ENCODE results near the gene TUBGCP2. TPM values are rescaled to one million over a fixed set of nuclear protein-coding genes. Genes with fewer than 3 reads are reported as not detected.

TUBGCP2 gene
- total RNA-seq, 1 donor: 73.2 TPM

DNA sequence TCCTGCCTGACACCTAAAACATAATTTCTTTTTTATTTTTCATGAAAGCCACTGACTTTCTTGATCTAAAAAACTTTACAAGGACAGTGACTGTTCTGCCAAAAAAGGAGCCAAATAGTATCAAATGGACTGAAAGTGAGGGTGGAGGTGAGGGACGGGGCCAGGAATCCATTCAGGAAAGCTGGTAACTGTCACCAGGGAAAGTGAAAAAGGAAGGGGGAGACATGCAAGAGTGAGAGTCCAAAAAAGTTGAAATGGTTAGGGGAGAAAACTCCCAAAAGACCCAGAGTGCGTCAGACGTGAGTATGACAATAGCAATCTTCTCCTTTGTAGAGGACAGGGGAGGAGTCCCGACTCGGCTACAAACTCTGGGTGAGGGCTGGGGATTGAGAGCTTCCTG is 35.6 kb upstream of the TUBGCP2 start:
- no peak for DNase-seq (ENCODE audit: low read depth in 2 of 3, low spot score in 2 of 3)

DNA sequence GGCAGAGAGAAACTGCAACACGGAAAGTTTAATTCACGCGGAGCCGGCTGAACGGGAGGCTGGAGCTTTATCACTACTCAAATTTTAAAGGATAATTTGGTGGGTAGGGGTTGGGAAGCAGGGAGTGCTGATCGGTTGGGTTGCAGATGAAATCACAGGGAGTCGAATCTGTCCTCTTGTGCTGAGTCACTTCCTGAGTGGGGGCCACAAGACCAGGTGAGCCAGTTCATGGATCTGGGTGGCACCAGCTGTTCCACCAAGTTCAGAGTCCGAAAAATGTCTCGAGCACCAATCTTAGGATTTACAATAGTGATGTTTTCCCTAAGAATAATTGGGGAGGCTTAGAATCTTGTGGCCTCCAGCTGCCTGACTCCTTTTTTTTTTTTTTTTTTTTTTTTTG is 34.9 kb upstream of the TUBGCP2 start:
- no peak for DNase-seq (ENCODE audit: low read depth in 2 of 3, low spot score in 2 of 3)

DNA sequence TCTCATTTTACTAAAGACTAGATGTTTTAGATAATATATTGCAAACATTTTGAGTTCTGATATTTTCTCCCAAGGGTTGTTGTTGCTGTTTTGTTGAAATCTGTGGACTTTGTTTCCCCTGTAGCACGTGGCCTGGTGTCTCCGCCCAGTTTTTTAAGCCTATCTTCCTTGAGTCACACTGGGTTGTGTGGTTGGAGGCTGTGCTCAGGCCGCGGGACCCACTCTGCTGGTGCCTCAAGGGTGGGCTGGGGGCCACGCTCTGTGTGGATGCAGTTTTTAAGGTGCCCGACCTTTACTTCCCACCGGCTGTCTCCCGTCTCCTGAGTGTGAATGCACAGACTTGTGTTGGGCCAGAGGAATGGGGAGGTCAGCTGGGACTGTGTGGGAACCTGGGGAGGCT is 34.3 kb upstream of the TUBGCP2 start:
- no peak for DNase-seq (ENCODE audit: low read depth in 2 of 3, low spot score in 2 of 3)

DNA sequence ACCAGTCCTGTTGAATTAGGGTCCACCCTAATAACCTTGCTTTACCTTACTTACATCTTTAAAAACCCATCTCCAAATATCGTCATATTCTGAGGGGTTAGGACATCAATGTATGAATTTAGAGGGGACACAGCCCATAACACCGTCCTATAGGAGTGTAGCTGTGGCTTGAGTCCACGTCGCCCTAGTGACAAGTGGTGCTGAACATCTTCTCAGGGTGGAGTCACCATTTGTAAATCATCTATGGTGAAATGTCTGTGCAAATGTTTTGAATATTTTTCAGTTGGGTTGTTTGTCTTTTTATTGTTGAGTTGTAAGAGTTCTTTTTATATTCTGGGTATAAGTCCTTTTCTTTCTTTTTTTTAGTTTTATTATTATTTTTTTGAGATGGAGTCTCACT is 33.3 kb upstream of the TUBGCP2 start:
- no peak for DNase-seq (ENCODE audit: low read depth in 2 of 3, low spot score in 2 of 3)

DNA sequence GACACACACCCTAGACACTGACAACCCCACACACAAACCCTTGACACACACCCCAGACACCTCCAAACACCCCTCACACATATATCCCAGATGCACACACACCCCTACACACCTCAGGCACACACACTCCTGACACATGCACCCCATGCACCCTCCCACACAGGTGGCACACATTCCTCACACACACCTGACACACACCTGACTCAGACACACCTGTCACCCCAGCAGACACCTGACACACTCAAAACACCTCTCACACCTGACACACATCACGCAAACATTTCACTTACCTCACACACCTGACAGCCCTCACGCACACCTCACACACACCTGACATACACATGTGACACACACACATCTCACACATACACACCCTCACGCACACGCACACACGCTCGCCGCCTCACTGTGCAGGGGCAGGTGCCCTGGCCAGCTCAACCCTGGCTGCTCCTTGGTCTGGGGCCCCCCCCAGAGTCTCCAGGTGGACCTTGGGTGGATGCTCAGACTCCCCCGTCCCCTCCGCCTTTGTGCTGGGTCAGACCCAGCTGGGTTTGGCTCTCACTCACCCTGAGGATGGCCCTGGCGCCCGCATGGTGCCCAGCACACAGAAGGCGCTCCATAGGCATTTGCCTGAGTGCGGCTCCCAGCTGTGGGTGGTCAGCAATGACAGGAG is 31.2 kb upstream of the TUBGCP2 start:
- DNase-seq (ENCODE audit: low read depth in 2 of 3, low spot score in 2 of 3): no peak

DNA sequence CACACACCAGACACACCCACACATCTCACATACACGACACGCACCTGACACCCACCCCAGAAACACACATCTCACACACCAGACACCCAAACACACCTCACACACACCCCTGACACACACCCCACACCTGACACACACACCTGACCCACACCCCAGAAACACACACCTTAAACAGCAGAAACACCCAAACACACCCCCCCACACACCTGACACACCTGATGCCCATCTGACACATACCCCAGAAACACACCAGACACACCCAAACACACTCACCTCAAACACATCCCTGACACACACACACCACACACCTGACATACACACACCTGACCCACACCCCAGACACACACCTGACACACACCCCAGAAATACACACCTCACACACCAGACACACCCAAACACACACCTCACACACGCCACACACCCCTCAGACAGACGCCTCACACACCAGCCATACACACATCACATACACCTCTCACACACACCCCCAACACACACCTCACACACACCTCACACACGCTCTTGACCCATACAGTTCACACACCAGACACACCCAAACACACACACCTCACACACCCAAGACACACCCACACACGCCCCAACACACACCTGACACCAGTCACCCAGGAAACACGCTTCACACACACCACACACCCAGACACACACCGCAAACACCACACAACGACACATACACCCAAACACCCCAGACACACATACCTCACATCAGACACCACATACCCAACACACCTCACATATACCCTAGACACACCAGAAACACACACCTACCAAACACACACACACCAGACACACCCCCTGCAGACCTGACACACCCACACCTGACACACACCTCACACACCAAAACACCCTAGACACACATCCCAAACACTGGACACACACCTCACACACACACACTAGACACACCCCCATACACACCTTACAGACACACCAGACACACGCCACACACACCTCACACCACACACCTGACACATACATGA is 29.7 kb upstream of the TUBGCP2 start:
- no peak for DNase-seq (ENCODE audit: low read depth in 2 of 3, low spot score in 2 of 3)

DNA sequence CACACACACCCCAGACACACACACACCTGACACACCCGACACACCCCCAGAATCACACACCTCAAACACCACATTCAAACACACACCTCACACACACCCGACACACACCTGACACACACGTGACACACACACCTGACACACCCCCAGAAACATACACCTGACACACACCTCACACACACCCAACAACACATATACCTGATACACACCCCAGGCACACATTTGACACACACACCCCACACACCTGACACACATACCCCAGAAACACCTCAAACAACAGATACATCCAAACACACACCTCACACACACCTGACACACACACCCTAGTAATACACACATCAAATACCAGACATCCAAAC is 28.7 kb upstream of the TUBGCP2 start:
- no peak for DNase-seq (ENCODE audit: low read depth in 2 of 3, low spot score in 2 of 3)

DNA sequence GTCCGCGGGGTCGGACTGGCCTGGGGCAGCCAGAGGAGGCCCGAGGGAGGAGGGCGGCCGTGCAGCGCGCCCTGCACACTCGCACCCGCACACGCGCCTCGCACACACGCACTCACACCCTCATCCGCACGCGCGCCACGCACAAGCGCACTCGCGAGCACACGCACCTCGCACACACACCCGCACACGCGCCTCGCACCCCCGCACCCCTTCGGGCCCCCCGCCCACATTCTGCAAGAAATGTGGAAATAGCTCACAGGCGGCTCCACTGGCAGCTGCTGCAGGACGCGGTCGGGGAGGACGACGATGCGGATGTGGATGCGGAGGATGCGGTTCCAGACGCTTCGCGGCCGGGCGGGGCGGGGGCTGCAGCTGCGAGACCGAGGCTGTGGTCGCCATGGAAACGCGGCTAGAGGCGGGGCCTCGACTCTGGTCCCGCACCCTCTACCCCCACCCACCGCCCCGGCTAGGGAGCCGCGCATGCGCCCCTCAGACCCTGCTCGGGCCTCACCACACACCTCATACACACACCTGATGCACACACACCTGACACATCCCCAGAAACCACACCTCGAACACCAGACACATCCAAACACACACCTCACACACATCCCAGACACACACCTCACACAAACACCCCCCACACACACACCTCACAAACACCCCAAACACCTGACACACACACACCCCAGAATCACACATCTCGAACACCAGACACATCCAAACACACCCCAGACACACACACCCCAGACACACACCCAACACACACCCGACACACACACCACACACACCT is 28.1 kb upstream of the TUBGCP2 start, which contains the start of gene CALY:
CALY (minus strand) TSS at position 320 of the 793 bp plus-strand sequence. CDS start 7,907 bp downstream, outside the sequence.
- peak; percentile 84 to 91 (median 88) for DNase-seq (ENCODE audit: low read depth in 2 of 3, low spot score in 2 of 3)

DNA sequence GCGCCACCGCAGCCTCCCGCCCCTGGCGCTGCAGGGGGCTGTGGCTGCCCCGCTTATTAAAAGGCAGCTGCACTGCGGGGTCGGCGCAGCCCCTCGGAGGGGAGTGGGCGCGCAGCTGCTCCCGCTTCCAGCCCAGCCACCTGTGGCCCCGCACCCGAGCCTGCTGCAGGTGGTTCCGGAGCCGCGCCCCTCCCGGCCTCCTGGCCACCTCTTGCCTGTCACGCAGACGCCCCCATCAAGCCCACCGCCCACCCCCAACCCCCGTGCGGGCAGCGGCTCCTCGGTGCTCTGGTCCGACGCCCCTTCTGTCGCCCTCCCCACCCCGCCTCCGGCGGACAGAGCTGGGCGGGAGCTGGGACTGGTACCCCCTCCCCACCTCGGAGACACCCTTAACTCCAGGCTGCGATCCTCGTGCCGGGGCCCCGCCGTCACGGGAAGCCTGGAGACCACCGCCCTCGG is 27.5 kb upstream of the TUBGCP2 start:
- DNase-seq (ENCODE audit: low read depth in 2 of 3, low spot score in 2 of 3): no peak

DNA sequence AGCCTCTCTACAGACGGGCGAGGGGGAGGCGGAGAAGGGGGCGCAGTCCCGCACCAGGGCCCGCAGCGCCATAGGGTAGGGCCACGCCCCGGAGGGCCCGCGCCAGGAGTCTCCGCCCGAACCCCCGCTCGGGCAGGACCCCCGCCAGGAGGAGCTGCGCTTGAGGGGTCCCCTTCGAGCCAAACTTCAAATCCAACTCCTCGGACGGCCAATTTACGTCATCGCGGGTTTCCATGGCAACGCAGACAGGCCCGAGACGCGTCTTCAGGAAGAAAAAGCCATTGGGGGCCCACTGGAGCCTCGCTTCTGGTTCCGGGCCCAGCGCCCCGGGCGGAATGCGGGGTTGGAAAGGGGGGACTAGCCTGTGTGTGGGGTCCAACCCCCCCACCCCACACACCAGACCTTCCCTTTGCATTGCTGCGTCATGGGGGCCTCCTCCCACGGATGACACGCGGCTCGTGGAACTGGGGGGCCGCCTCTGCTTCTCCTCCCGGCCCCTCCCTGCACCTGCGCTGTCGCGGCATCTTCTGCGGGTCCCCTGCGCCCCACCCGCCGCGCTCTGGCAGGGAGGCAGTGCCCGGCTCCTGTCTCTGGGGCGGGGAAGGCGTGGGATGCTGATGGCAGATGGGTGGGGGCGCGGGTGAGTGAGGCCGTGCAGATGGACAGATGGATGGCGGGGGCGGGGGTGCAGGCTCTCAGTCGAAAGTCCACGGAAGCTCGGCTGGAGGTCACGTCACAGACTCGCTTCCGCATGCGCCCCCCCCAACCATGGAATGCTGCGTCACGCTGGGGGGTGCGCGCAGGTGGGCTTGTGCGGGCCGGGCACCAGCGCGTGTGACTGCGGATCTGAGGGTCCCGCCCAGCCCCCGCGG is 26.8 kb upstream of the TUBGCP2 start:
- DNase-seq (ENCODE audit: low read depth in 2 of 3, low spot score in 2 of 3): peak; percentile 84 to 92 (median 87)

DNA sequence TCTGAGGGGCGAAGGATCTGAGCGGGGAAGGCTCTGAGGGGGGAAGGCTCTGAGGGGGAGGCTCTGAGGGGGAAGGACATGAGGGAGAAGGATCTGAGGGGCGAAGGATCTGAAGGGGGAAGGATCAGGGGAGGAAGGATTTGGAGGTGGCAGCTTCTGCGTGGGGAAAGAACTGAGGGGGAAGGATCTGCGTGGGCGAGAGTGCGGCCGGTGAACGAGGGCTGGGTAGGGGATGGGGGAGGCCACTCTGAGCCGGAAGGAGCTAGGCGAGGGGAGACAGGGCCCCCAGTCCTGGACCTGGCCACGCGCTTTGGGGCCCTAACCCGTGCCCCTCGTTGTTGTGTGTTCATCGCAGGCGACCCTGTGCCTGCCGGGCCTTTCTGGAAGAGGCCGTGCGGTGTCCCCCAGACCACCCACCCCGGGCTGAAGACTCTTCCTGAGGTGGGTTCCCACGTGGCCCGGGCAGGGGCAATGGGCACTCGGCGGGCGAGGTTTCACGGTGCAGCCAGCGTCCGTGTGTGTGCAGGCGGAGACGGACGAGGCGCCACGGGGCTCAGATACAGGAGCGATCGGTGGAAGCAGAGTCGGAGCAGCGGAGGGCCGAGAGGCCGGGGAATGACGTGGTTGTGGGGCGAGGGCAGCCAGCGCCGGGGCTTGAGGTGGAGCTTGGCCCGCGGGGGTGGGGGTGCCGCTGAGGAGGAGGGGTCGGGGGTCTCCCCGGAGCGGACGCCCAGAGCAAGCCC is 26.0 kb upstream of the TUBGCP2 start:
- DNase-seq (ENCODE audit: low read depth in 2 of 3, low spot score in 2 of 3): no peak

DNA sequence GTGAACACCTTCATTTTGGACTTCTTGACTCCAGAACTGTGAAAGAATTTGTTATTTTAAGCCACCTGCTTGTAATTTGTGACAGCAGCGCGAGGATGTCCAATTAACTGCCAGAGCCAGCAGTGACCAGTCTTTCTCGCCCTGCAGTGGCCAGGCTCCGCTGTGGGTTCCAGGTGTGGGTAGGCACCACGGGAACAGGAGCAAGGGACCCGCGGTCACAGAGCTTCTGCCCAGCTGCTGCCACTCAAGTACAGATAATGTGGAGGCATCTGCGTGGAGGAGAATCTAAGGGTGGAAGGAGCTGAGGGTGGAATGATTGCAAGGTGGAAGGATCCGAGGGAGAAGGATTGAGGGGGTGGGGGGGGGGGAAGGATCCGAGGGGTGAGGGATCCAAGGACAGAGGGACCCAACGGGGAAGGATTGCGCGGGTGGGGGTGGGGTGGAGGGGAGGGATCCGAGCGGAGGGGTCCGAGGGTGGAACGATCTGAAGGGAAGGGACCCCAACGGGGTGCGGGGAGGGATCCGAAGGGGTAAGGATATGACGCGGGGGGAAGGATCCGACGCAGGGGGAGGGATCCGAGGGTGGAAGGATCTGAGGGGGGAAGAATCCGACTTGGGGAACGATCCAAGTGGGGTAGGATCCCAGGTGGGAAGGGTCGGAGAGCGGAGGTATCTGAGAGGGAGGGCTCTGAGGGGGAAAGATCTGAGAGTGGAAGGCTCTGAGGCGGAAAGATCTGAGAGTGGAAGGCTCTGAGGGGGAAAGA is 24.4 kb upstream of the TUBGCP2 start:
- DNase-seq (ENCODE audit: low read depth in 2 of 3, low spot score in 2 of 3): no peak

DNA sequence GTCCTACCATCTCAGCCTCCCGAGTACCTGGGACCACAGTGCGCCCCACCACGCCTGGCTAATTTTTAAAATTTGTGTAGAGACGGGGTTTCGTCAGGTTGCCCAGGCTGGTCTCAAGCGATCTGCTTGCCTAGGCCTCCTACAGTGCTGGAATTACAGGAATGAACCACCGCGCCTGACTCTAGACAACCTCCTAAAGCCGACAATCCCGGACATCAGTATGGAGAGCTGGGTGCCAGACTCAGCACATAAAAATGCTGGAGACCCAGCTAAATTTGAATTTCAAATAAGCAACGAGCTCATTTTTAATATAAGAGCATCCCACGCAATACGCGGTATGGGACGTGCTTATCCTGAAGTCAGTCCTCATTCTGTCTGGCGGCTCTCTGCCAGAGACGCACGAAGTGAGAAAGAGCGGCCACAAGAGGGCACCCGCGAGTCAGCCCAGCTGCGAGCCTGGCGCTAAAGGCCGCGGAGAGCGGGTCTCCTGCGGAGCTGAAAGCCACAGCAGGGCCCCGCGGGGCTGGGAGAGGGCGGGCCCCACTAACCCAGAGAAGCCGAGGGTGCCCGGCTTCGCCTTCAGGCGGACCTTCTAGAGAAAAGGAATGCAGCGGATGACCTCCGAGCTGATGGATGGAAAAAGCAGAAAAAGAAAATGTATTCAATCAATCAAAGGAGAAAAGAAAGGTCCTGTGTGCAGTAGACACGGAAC is 21.0 kb upstream of the TUBGCP2 start:
- peak; percentile 80 to 88 (median 83) for DNase-seq (ENCODE audit: low read depth in 2 of 3, low spot score in 2 of 3)

DNA sequence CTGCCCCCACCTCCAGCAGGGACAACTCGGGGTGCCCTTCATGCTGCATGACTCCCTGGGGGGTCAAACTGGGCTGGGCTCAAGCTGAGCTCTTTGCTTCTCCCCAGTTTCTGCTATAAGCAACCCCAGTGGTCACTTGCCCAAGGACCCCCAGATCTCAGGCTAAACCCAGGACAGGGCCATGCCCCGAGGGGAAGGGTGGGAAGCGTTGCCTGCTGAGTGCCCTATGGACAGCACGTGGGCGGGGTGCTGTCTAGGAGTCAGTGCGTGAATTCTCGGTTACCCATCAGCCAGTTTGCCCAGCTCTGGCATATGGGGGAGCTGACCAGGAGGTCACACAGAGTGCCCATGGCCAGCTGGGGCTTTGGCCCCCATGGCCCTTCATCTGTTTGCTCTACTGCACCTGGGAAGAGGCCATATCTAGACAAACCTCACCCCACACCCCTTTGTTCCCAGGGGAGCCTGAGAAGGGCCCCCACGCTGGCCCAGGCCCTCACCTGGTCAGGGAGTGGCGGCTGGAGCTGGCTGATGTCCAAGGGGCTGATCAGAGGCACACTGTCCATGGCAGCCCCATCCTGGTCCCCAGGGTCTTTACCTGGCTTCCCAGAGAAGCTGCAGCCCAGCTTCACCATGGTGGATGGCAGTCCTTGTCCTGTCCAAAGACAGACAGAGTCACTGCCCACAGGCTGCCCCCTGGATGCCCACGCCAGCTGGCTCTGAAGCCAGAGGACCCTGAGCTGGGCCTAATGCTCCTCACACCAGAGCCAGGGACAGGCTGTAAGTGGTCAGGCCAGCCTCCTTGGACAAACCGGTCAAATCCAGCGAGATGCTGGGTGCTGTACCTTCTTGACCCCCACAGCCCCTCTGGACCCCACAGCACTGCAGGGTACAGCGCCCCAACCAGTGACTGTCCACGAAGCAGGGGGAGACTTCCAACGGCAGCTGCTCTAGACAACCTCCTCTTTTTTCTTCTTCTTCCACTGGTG is 20.0 kb upstream of the TUBGCP2 start:
- no peak for DNase-seq (ENCODE audit: low read depth in 2 of 3, low spot score in 2 of 3)

DNA sequence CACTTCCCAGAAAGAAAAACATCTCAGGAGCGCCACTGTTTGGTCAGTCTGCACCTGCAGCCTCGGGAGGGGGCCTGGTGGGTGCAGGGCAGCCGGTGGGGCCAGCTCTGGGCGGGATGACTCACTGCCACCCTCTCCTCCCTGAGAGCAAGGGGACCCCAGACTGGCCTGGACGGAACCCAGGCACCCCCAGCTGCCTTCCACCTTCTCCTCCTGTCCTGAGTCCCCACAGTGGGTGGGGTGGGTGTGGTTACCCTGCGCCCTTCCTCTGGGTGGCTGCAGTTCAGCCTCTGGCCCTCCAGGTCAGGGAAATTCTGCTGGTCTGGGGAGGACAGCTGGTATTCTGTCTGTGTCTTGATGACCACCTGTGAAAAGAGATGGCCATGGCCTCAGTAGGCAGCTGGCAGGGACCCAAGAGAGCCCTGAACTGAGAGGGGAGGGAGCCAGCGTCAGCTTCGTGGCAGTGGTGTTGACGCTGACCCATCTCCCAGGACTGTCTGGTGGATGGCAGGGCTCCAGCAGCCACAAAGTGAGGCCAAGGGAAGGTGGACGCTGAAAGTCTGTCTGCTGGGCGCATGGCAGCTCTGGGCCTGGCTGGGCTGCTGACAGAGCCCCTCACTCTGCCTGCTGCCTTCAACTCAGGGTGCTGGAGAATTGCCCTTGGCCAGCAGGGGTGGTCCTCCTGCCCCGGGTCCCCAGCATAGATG is 19.1 kb upstream of the TUBGCP2 start:
- DNase-seq (ENCODE audit: low read depth in 2 of 3, low spot score in 2 of 3): no peak
